ENCODE data around the gene BEX5.
"Not testable (repeated sequence)": the region's sequence is repeated elsewhere in the genome, so short reads cannot be mapped to it uniquely, and the experiment has no call there.

Gene BEX5

DNA sequence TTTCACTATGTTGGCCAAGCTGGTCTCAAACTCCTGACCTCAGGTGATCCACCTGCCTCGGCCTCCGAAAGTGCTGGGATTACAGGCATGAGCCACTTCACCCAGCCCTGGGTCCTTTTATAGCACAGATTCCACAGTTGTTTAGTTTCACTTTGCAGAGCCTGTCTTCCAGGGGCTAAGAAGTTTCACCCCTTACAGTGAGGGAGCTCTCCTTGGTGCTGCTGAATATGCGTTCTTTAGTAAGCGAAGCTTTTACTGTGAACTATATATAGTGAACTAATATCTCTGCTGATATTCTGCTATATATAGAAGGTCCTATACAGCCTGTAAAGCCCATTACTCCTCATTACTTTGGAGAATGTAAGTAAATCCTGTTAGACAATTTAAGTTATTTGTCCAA, 17.7 kb downstream of the BEX5 start:
- no peak overlapping the region for H3K4me3 ChIP-seq (ENCODE audit: low read depth, low read length)
- TF ChIP-seq, protein P1, sequence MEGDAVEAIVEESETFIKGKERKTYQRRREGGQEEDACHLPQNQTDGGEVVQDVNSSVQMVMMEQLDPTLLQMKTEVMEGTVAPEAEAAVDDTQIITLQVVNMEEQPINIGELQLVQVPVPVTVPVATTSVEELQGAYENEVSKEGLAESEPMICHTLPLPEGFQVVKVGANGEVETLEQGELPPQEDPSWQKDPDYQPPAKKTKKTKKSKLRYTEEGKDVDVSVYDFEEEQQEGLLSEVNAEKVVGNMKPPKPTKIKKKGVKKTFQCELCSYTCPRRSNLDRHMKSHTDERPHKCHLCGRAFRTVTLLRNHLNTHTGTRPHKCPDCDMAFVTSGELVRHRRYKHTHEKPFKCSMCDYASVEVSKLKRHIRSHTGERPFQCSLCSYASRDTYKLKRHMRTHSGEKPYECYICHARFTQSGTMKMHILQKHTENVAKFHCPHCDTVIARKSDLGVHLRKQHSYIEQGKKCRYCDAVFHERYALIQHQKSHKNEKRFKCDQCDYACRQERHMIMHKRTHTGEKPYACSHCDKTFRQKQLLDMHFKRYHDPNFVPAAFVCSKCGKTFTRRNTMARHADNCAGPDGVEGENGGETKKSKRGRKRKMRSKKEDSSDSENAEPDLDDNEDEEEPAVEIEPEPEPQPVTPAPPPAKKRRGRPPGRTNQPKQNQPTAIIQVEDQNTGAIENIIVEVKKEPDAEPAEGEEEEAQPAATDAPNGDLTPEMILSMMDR (IDR thresholded peaks at IDR 0.05; ENCODE audit: low read depth, low read length) = no peak
- in situ Hi-C loops (cut with HindIII; ENCODE audit: low sequenced_read_pairs) = no loop called here
- DNase-seq (ENCODE audit: low read depth, low spot score) = no peak

DNA sequence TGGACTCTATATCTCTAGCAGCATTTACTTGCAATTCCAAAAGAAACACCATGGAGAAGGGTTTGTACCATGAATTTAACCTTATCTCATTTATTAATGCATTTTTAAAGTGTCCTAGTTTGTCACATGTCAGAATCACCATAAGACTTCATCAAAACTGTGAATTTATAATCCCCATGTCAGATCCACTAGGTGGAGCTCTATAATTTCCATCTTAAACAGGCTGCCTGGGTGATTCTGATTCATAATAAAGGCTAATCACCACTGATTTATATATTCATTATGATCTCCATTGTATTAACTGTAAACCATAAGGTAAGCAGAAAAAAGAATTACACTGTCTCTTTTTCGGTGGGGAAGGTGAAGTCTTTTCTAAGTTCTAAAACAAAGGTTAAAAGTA, 26.3 kb downstream of the BEX5 start:
- H3K4me3 ChIP-seq (ENCODE audit: low read depth, low read length) = no peak overlapping the region
- in situ Hi-C loops (cut with HindIII; ENCODE audit: low sequenced_read_pairs) = no loop called here
- TF ChIP-seq, protein P1 (IDR thresholded peaks at IDR 0.05; ENCODE audit: low read depth, low read length) = peak; percentile 38
- peak; percentile 10 for DNase-seq (ENCODE audit: low read depth, low spot score)

DNA sequence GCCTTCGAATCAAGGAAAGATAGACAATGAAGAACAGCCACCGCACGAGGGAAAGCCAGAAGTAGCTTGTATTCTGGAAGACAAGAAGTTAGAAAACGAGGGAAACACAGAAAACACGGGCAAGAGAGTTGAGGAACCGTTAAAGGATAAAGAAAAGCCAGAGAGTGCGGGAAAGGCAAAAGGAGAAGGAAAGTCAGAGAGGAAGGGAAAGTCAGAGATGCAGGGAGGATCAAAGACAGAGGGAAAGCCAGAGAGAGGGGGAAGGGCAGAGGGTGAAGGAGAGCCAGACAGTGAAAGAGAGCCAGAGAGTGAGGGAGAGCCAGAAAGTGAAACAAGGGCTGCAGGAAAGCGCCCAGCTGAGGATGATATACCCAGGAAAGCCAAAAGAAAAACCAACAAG, 28.9 kb downstream of the BEX5 start:
- no peak overlapping the region for H3K4me3 ChIP-seq (ENCODE audit: low read depth, low read length)
- in situ Hi-C loops (cut with HindIII; ENCODE audit: low sequenced_read_pairs) = no loop called here
- no peak for DNase-seq (ENCODE audit: low read depth, low spot score)
- TF ChIP-seq, protein P1 (IDR thresholded peaks at IDR 0.05; ENCODE audit: low read depth, low read length) = no peak

DNA sequence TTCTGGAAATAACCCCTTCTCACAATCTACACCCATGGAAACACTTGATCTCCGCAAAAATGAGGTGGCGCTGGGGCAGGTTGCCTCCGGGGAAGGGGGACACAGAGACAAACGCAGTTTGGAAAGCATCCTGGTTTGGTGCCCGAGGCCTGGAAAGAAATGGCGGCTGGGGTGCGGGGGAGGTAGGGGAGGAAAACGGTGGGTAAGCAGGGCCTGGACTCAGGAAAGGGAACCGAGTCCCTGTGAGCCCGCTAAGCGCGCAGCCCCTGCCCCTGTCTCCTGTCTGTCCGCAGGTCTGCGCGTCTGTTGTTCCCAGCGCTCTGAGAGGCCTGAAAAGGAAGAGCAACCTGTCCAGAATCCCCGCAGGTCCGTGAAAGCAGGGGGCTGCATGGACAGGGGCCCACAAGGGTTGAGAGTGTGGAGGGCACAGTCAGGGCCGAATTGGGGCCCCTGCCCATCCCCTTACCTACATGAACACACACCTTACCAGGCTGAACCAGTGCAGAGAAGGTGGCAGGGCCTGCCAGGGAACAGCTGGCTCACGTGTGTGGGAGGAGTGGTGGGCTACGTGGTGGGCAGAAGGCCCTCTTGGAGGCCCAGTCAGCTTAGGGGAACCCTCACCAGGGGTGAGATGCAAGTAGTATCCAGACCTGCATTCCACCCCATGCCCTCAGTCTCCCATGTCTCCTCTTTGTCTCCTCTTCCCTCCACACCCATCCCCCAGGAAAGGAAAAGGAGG, 29.5 kb downstream of the BEX5 start:
- H3K4me3 ChIP-seq (ENCODE audit: low read depth, low read length); DNase-seq (ENCODE audit: low read depth, low spot score); in situ Hi-C loops (cut with HindIII; ENCODE audit: low sequenced_read_pairs): not testable (repeated sequence)

DNA sequence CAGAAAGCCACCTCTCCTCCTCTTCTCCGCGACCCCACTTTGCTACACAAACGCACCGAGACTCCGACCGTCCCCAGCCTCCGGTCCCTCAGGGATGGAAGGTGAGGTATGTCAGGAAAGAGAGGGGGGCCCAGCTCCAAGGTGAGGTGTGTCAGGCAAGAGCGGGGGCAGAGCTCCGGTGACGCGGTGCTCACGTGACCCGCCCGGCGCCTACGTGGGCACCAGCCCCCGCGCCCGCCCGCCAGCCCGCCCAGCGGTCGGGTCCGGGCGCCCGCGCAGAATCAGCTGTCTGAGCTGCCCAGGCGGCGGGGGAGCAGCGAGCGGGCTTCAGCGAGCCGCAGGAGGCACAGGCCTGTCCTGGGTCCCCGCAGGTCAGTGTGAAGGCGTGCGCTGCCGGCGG, 30.3 kb downstream of the BEX5 start, which contains the start of gene TCEAL2:
Gene TCEAL2 (plus strand): TSS at position 244 of the 400 bp plus-strand sequence. CDS start 1,152 bp downstream, outside the sequence.
- H3K4me3 ChIP-seq (ENCODE audit: low read depth, low read length); in situ Hi-C loops (cut with HindIII; ENCODE audit: low sequenced_read_pairs); DNase-seq (ENCODE audit: low read depth, low spot score): not testable (repeated sequence)

DNA sequence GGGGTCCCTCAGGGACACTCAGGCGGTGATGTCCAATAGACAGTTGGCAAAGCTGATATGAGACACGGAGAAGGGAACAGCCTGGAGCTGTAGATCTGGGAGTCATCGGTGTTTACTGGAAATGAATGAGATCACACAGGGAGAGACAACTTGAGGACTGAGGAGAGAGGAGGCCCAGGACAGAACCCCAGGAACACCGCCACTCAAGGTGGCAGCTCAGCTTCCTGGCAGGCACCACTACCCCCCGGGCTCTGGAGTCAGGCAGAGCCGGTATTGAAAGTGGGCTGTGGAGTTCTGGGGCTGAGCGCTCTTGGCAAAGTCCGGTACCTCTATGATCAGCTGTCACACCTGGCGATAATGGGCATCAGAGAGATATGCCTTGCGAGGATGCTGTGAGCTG, 30.8 kb downstream of the BEX5 start:
- DNase-seq (ENCODE audit: low read depth, low spot score); in situ Hi-C loops (cut with HindIII; ENCODE audit: low sequenced_read_pairs); H3K4me3 ChIP-seq (ENCODE audit: low read depth, low read length): not testable (repeated sequence)

DNA sequence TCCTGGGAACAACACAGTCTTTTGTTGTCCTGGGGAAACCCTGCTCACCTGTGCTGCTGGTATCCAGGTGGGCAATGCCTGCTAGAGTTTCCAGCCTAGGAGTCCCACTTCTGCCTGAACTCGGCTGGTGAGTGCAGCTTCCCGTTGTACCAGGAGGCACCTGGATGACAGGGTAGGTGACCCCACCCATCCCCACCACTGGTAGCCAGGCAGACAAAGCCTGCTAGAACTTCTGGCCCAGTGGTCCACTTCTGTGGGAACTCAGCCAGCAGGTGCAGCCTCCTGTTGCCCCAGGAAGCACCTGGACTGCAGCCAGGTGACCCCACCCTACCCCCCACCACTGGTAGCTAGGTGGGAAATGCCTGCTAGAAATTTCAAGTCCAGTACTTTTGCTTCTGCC, 40.0 kb downstream of the BEX5 start:
- H3K4me3 ChIP-seq (ENCODE audit: low read depth, low read length) = no peak overlapping the region
- in situ Hi-C loops (cut with HindIII; ENCODE audit: low sequenced_read_pairs) = no loop called here
- no peak for DNase-seq (ENCODE audit: low read depth, low spot score)
- TF ChIP-seq, protein P1 (IDR thresholded peaks at IDR 0.05; ENCODE audit: low read depth, low read length) = no peak

DNA sequence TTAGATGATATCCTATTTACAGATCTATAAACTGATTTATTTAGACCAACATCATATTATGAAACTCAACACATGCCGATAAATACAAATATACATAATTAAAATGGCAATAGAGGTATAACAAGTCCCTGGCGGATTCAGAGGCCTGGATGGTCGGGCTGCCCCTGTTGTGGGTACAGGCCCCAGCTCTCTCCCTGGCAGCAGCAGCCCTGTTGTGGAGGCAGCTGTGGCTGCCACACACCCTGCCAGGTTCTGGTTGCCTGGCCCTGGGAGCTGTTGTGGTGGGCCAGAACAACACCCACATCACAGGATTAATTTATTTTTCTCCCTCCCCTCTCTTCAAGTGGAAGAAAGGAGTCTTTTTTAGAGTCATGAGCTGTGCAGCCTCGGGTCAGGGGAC, 42.4 kb downstream of the BEX5 start:
- TF ChIP-seq, protein P1 (IDR thresholded peaks at IDR 0.05; ENCODE audit: low read depth, low read length) = no peak
- no peak overlapping the region for H3K4me3 ChIP-seq (ENCODE audit: low read depth, low read length)
- no peak for DNase-seq (ENCODE audit: low read depth, low spot score)
- in situ Hi-C loops (cut with HindIII; ENCODE audit: low sequenced_read_pairs) = no loop called here
